HG02623 (cell line): ENCODE results near the gene RNMT.
"Not testable (repeated sequence)": the region's sequence is repeated elsewhere in the genome, so short reads cannot be mapped to it uniquely, and the experiment has no call there.

Experiments
- ATAC-seq: cut with Tn5 transposase; IDR thresholded peaks from one replicate; pipeline ENCODE4 v1.9.1; 2021; ENCODE audit warnings: moderate library complexity; ENCODE audit not compliant: unreplicated experiment

Gene RNMT

DNA sequence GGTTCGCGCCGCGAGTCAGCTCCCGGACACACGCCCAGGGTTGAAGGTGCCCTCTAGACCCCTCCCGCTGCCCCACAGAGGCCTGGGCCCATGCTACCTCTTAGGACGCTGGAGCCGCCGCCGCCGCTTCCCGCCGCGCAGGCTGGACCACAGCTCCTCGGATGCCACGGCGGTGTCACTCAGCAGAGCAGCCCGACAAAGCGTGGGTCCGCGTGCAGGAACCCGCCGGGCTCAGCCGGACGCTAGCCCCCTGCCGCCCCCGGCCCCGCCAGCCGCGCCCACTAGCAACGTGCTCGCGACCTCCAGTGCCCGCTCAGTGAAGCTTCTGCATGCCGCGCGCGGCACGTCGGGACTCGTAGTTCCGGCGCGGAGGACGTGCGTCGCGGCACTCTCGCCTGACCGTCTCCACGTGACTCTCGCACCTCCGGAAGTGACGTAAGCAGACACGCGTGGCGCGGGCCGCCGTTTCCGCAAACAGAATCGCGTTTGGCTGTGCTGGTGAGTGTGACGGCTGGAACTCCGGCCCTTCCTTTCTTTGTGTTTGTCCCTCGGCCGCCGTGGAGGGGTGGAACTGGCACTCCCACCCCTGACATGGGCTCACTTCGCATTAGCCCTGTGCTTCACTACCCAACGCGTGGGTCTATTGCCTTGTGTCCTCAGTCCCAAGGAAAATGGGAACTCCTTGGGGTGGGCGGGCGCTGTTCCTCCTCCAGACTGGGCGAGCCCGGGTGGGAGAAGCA is at the start of gene RNMT, which contains the start of gene FAM210A:
TSS of gene RNMT (plus strand) at position 442 of the 740 bp plus-strand sequence. CDS start 4,845 bp downstream, outside the sequence.
TSS of gene FAM210A (minus strand) at position 327 of the 740 bp plus-strand sequence. CDS start 44,481 bp downstream, outside the sequence.
- ATAC-seq = peak; percentile 95

DNA sequence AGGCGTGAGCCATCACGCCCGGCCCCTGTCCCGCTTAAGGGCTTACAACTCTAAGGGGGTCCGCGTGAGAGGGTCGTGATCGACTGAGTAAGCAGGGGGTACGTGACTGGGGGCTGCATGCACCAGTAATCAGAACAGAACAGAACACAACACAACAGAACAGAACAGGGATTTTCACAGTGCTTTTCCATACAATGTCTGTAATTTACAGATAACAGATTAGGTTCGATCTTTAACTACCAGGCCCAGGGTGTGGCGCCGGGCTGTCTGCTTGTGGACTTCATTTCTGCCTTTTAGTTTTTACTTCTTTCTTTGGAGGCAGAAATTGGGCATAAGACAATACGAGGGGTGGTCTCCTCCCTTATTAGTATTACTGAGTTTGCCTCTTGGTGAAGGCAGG is 49.1 kb upstream of the RNMT start:
- not testable (repeated sequence) for ATAC-seq

DNA sequence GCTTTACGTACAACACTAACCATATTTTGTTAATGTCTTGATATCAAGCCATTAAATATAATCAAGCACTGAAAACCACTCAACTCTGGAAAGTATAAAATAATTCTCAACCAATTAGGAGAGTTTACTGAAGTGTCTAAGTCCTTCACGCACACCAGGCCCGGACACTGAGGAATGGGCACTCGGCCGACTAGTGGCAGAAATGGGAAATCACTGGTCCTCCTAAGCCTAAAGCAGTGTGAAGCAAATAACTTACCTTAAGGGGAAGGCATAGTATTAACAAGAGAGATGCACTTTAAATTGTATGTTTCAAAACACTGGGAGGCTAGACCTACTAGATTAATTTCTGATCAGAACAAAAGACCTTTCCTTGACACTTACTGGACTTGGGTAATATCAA is 45.9 kb upstream of the RNMT start:
- ATAC-seq = no peak

- ATAC-seq = no peak
Measured at GRCh38 chr18:13681701-13682100, 44.8 kb upstream of the RNMT start.

GRCh38 chr18:13684546-13684945 is 41.9 kb upstream of the RNMT start:
- no peak for ATAC-seq

- ATAC-seq = no peak
Measured at GRCh38 chr18:13688191-13689136, 38.0 kb upstream of the RNMT start.

- ATAC-seq = not testable (repeated sequence)
Measured at GRCh38 chr18:13690060-13690459, 36.4 kb upstream of the RNMT start.

DNA sequence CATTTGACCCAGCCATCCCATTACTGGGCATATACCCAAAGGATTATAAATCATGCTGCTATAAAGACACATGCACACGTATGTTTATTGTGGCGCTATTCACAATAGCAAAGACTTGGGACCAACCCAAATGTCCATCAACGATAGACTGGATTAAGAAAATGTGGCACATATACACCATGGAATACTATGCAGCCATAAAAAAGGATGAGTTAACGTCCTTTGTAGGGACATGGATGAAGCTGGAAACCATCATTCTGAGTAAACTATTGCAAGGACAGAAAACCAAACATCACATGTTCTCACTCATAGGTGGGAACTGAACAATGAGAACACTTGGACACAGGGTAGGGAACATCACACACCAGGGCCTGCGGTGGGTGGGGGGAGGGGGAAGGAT is 31.1 kb upstream of the RNMT start:
- ATAC-seq = not testable (repeated sequence)

DNA sequence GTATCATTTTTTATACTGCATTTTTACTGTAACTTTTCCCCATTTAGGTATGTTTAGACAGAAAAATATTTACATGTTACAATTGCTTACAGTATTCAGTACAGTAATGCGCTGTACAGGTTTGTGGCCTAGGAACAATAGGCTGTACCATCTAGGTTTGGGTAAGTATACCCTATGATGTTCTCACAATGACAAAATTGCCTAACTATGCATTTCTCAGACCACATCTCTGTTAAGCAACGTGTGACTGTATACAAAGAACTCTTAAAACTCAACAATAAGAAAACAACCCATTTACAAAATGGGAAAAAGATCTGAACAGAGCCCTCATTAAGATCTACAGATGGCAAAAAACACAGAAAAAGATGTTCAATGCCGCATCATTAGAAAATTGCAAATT is 29.5 kb upstream of the RNMT start:
- ATAC-seq = no peak

GRCh38 chr18:13700153-13700552 is 26.3 kb upstream of the RNMT start:
- no peak for ATAC-seq

DNA sequence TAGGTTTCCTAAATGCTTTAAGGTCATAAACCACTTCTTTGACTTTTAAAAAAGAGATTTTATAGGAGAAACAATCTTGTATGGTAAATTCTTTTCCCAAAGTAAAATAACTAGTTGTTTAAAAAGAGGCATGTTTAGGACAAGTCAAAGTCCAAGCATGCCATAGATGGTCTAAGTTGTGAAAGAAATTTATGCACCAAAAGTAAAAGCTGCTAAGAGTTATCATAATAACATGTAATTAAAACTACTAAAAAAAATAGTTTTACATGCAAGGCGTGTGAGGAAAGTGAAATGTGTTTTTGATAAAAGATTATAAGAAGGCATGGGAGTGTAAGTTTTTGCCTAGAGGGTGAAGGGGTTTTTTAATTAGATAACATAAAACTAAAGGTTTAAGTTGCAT is 22.6 kb upstream of the RNMT start:
- ATAC-seq = no peak

- ATAC-seq = no peak
Measured at GRCh38 chr18:13710414-13710831, 16.1 kb upstream of the RNMT start.

- no peak for ATAC-seq
Measured at GRCh38 chr18:13712400-13713131, 13.9 kb upstream of the RNMT start.

- no peak for ATAC-seq
Measured at GRCh38 chr18:13713455-13714055, 12.9 kb upstream of the RNMT start.

DNA sequence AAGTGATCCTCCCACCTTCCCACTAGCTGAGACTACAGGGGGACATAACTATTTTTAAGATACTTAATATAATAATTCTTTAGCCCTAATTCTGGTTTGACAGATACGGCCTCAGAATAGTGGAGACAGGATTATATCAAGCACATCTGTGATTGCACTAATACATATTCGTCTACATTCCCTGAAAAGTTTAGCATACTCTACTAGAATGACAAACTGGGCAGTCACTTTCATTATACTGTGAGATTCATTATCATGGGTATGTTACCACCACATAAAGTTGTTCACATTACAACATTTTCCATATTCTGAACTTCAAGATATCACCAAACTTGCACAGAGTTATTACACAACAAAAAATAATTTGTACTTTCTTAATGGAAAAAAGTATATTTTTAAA is 11.1 kb upstream of the RNMT start:
- ATAC-seq = no peak

DNA sequence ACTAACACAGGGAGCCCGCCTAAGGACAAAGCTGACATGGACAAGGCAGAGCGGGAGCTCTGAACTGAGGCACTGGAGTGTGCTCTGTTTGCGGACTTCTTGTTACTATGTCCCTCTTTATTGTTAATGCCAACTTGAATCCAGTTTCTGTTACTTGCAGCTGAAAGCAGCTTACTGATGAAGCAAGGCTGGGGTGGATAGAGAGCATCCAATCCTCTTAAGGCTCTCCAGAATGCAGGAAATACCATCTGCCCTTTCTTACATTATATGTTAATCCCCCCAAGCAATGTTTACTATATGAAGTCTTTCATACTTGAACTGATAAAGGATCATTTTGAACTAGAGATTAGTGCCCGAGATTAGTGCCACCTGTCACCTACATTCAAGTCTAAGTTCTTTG is 9.6 kb upstream of the RNMT start:
- ATAC-seq = no peak

GRCh38 chr18:13720123-13720522 is 6.3 kb upstream of the RNMT start:
- no peak for ATAC-seq

DNA sequence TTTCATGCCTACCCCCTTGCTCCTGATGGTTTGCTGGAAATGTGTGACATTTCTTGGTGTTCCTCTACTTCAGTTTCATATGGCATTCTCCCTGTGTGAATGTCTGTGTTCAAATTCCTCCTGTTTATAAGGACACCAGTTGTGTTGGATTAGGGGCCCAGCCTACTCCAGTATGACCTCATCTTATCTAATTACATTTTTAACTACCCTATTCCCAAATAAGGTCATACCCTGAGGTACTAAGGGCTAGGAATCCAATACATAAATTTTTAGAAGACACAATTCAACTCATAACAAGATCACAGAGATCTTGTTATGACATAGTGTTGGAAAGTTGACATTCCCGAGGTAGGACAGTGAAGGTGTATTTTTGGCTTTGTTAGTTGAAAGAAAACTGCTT is 5.6 kb upstream of the RNMT start:
- ATAC-seq = no peak

- no peak for ATAC-seq
Measured at GRCh38 chr18:13725566-13726231, 774 bp upstream of the RNMT start.

- peak; percentile 9 for ATAC-seq
Measured at GRCh38 chr18:13726972-13727331, 479 bp downstream of the RNMT start.
